Uterus (tissue), 2 donors: Measurements from ENCODE around the gene UBE2H.

Experiments
- POLR2A ChIP-seq, 2 donors: fragments of 450-650 bp; IDR thresholded peaks; one replicate each; pipeline ENCODE4 v1.6.1; 2016; ENCODE audit warnings: antibody characterized with exemption in 2 of 2, mild to moderate bottlenecking in 1 of 2, moderate library complexity in 1 of 2
- TF ChIP-seq, protein P1 (sequence below), 4 experiments: fragments of 200-600 bp in 2 of 4; fragments of 450-650 bp in 2 of 4; sonication (generic) in 2 of 4; IDR thresholded peaks; one replicate each; pipeline ENCODE4 v1.5.1; 2016 to 2019; ENCODE audit warnings: antibody characterized with exemption in 4 of 4, mild to moderate bottlenecking in 2 of 4, moderate library complexity in 1 of 4

DNA sequence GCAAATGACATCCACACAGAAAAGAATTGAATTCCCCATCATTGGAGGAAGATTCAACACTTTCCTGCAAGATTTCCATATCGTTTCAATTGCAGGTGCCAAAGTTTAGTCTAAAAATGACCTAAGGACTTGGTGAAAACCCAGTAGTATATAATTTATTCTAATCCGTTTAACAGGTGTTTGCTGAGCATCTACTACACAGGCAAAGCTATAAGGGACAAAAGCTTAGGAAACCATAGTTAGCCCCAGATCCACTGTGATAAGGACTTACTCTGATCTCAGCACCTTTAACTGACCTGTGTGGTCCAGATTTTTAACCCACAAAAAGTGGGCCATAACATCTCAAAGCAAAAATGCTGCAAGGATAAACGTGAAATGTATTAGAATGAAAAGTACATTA is 19.1 kb downstream of the UBE2H start:
- TF ChIP-seq, protein P1, sequence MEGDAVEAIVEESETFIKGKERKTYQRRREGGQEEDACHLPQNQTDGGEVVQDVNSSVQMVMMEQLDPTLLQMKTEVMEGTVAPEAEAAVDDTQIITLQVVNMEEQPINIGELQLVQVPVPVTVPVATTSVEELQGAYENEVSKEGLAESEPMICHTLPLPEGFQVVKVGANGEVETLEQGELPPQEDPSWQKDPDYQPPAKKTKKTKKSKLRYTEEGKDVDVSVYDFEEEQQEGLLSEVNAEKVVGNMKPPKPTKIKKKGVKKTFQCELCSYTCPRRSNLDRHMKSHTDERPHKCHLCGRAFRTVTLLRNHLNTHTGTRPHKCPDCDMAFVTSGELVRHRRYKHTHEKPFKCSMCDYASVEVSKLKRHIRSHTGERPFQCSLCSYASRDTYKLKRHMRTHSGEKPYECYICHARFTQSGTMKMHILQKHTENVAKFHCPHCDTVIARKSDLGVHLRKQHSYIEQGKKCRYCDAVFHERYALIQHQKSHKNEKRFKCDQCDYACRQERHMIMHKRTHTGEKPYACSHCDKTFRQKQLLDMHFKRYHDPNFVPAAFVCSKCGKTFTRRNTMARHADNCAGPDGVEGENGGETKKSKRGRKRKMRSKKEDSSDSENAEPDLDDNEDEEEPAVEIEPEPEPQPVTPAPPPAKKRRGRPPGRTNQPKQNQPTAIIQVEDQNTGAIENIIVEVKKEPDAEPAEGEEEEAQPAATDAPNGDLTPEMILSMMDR (IDR thresholded peaks at IDR 0.05): no peak
- TF ChIP-seq POLR2A (IDR thresholded peaks at IDR 0.05): no peak
